Measurements from ENCODE around the gene TDO2. TPM values are rescaled to one million over a fixed set of nuclear protein-coding genes. Genes with fewer than 3 reads are reported as not detected.

The TDO2 gene
- total and polyA plus RNA-seq, 2 of the 4 experiments (the other 2 are of a cell fraction) = 0.09 to 0.18 TPM

DNA sequence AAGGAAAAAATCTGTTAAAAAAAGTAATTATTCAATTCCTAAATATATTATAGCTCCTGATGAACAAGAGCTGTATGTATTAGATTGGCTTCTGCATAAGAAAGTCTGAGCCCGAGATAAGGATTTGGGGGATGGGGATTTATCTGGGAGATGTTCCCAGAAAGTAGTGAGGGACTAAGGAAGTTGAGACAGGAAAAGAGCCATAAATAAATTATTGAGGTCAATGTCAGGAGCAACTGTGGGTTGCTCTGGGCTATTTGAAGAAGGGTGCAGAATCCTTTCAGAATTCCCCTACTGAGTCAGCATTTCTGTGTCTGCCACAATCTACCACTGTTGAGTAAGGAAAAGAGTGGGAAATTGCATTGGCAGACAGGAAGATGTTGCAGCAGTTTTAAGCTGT, 3.1 kb upstream of the TDO2 start:
- CTCF ChIA-PET = interaction anchor here (0.6 kb wide), 1 partner anchor 20 kb away, joined by 3 read pairs; no protein-coding TSS in a partner anchor

More for the DNA sequence above, 3.1 kb upstream of the TDO2 start:
- Histone ChIP-seq H3K4me2 (ENCODE audit: low read depth, low read length) (no peak overlapping the region), H3K4me1 (ENCODE audit: control insufficient read depth, insufficient read depth, low read length) (no peaks in the 10 kb centered on the region), H3K27ac (ENCODE audit: insufficient read depth, low read length) (no peak overlapping the region), H3K23ac (ENCODE audit: low read depth, low read length) (no peak overlapping the region), H3K4me3 (ENCODE audit: insufficient read depth, low read depth, low read length) (no peak overlapping the region), H4K91ac (ENCODE audit: insufficient read depth, low read depth, low read length) (no peak overlapping the region), H2BK15ac (ENCODE audit: low read depth, low read length) (no peak overlapping the region), H3K79me1 (ENCODE audit: low read depth in 1 of 2, low read length in 2 of 2) (no peaks in the 10 kb centered on the region), H3K4ac (ENCODE audit: low read depth, low read length) (no peak overlapping the region), H2AK9ac (replicated peaks; ENCODE audit: low read depth, low read length, poor library complexity) (no peak overlapping the region), H4K8ac (ENCODE audit: low read depth in 2 of 2, low read length in 2 of 2) (no peak overlapping the region), H3K9me1 (ENCODE audit: insufficient read depth, low read length) (no peaks in the 10 kb centered on the region), H3K14ac (replicated peaks; ENCODE audit: low read depth, low read length) (no peak overlapping the region), H4K20me1 (ENCODE audit: insufficient read depth, low read length) (no peaks in the 10 kb centered on the region), H2BK20ac (ENCODE audit: low read depth, low read length) (no peak overlapping the region), H3K9ac (ENCODE audit: low read depth, low read length) (no peak overlapping the region), H4K5ac (ENCODE audit: low read depth, low read length) (no peak overlapping the region), H3K56ac (ENCODE audit: extremely low read depth, insufficient read depth, low read length) (no peak overlapping the region), H3K9me3 (ENCODE audit: control insufficient read depth, insufficient read depth, low read length) (no peaks in the 10 kb centered on the region), H3K18ac (ENCODE audit: low read depth, low read length) (no peak overlapping the region), H3K36me3 (ENCODE audit: control insufficient read depth, insufficient read depth, low read length) (no peaks in the 10 kb centered on the region), H2AK5ac (ENCODE audit: low read depth, low read length) (no peak overlapping the region), H2BK120ac (ENCODE audit: low read depth, low read length) (no peak overlapping the region), H2BK5ac (ENCODE audit: low read depth, low read length, poor library complexity, severe bottlenecking) (no peak overlapping the region), H3K27me3 (ENCODE audit: control insufficient read depth, insufficient read depth, low read length) (no peaks in the 10 kb centered on the region), H2AFZ (replicated peaks; ENCODE audit: low read length, poor library complexity) (no peak overlapping the region)
- dilution Hi-C loops (cut with HindIII; ENCODE audit: low sequenced_read_pairs, unreplicated experiment) = no loop called here
- WGBS, 2 experiments (ENCODE audit: extremely low coverage in 2 of 2, insufficient read length in 1 of 2) = no CpG with 5 or more reads among the region's 1 CpG
- in situ Hi-C loops (cut with MboI; ENCODE audit: low sequenced_read_pairs) = no loop called here
- no TSS peak for BruUV-seq (replicated peaks)
- peak; percentile 44; the same call in 1 of the 2 replicates for ATAC-seq (ENCODE audit: low read depth)
- intact Hi-C loops (cut with micrococcal nuclease) = no loop called here
- no peak for TF ChIP-seq RFX5 (IDR thresholded peaks at IDR 0.05; ENCODE audit: low read depth, low read length)
- peak; percentile 95 for TF ChIP-seq MAFK (IDR thresholded peaks at IDR 0.05; ENCODE audit: low read depth, low read length)
- POLR2A ChIA-PET (ENCODE audit: unreplicated experiment) = no interaction called here
- DNase-seq = peak; percentile 72

Data from IMR-90 (cell line).